Activated B cell treated with CpG ODN at 0.5 μM for 24 hours (primary cell): Measurements from ENCODE around the gene GUK1. TPM values are rescaled to one million over a fixed set of nuclear protein-coding genes. Genes with fewer than 3 reads are reported as not detected.

Experiments
- ATAC-seq: fragments of 200-7000 bp; cut with Tn5 transposase; one replicate; pipeline ENCODE4 v1.10.0; 2021; ENCODE audit warnings: low read depth, mild to moderate bottlenecking, moderate library complexity
- CTCF ChIA-PET: fragments of 350-600 bp; sonication (Branson Sonifier 250); formaldehyde crosslinking; loops from one replicate; lab custom pipeline; 2021; ENCODE audit warnings: antibody characterized with exemption; lab: Charles Lee
- POLR2A ChIA-PET: fragments of 350-600 bp; sonication (Branson Sonifier 250); formaldehyde crosslinking; loops from one replicate; lab custom pipeline; 2021; ENCODE audit warnings: antibody characterized with exemption; lab: Charles Lee
- DNase-seq: peaks from one replicate; pipeline ENCODE4 v3.0.0; 2022
- H3K27ac Mint-ChIP-seq: one replicate; pipeline ENCODE4 v1.8.0; 2020; ENCODE audit warnings: mixed read lengths
- H3K27me3 Mint-ChIP-seq: one replicate; pipeline ENCODE4 v1.8.0; 2021; ENCODE audit warnings: mixed read lengths
- H3K36me3 Mint-ChIP-seq: one replicate; pipeline ENCODE4 v1.8.0; 2021; ENCODE audit warnings: low read depth, mixed read lengths
- H3K4me1 Mint-ChIP-seq: one replicate; pipeline ENCODE4 v1.8.0; 2021; ENCODE audit warnings: mixed read lengths
- H3K4me3 Mint-ChIP-seq: one replicate; pipeline ENCODE4 v1.8.0; 2020; ENCODE audit warnings: mild to moderate bottlenecking, mixed read lengths
- H3K9me3 Mint-ChIP-seq: one replicate; pipeline ENCODE4 v1.8.0; 2020; ENCODE audit warnings: mixed read lengths
- intact Hi-C: fragments of 100-400 bp; cut with micrococcal nuclease; formaldehyde crosslinking; loops from one replicate; pipeline ENCODE4 v1.15.1; 2024
- total RNA-seq: library from RNA; stranded (reverse); gene quantifications from 2 replicates; pipeline ENCODE4 v1.2.3, GENCODE V29; 2022
- TF ChIP-seq, protein P1 (sequence below): fragments of 200-600 bp; IDR thresholded peaks from one replicate; pipeline ENCODE4 v1.8.0; 2022; ENCODE audit warnings: antibody characterized with exemption, mild to moderate bottlenecking

GUK1 gene
- total RNA-seq, 1 donor from 2014 or later = 104 TPM

DNA sequence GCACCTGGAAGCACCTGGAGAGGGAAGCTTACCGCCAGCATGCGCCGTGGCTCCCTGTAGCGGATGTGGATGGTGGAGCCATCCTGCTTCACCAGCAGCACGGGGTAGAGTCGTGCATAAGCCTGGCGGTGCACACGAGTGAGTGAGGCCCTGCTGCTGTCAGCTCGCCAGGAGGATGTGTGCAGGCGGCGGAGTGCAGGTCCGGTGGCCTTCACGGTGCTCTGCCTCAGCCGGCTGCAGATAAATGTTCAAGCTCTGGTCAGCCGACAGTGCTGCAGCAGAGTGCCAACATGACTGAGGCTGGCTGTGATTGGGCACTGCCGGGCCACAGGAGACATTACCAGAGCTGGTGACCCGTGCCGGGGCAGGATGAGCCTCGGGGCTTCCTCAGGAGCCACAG, 32.4 kb upstream of the GUK1 start:
- CTCF ChIA-PET = no interaction called here
- no peak for ATAC-seq
- intact Hi-C loops = loop anchor here (2.0 to 10.0 kb wide), 3 partner anchors 67 to 563 kb away; partner anchors contain the start of gene WNT3A
- no peak overlapping the region for H3K27ac Mint-ChIP-seq
- H3K4me3 Mint-ChIP-seq = peak overlapping the region; percentile 92
- POLR2A ChIA-PET = interaction anchor here (1.2 to 2.8 kb wide), 3 partner anchors 25 to 59 kb away, joined by 3 to 20 read pairs (median 5); partner anchors contain the start of gene ARF1
- no peaks in the 10 kb centered on the region for H3K9me3 Mint-ChIP-seq
- TF ChIP-seq, protein P1, sequence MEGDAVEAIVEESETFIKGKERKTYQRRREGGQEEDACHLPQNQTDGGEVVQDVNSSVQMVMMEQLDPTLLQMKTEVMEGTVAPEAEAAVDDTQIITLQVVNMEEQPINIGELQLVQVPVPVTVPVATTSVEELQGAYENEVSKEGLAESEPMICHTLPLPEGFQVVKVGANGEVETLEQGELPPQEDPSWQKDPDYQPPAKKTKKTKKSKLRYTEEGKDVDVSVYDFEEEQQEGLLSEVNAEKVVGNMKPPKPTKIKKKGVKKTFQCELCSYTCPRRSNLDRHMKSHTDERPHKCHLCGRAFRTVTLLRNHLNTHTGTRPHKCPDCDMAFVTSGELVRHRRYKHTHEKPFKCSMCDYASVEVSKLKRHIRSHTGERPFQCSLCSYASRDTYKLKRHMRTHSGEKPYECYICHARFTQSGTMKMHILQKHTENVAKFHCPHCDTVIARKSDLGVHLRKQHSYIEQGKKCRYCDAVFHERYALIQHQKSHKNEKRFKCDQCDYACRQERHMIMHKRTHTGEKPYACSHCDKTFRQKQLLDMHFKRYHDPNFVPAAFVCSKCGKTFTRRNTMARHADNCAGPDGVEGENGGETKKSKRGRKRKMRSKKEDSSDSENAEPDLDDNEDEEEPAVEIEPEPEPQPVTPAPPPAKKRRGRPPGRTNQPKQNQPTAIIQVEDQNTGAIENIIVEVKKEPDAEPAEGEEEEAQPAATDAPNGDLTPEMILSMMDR = no peak
- no peaks in the 10 kb centered on the region for H3K27me3 Mint-ChIP-seq
- DNase-seq = no peak
- H3K4me1 Mint-ChIP-seq = peaks cover 36% of the 10 kb centered on the region
- H3K36me3 Mint-ChIP-seq = peaks cover 25% of the 10 kb centered on the region

GRCh38 chr1:228108055-228108690, 31.9 kb upstream of the GUK1 start:
- Mint-ChIP-seq H3K9me3 (no peaks in the 10 kb centered on the region), H3K27me3 (no peaks in the 10 kb centered on the region), H3K36me3 (peaks cover 23% of the 10 kb centered on the region), H3K4me1 (peaks cover 34% of the 10 kb centered on the region), H3K4me3 (peak overlapping the region; percentile 92), H3K27ac (peak overlapping the region; percentile 61)
- TF ChIP-seq, protein P1 = no peak
- DNase-seq (no peak), ATAC-seq (no peak)
- ChIA-PET CTCF (no interaction called here), POLR2A (interaction anchor here (0.6 to 2.8 kb wide), 4 partner anchors 25 to 58 kb away, joined by 3 to 20 read pairs (median 6); partner anchors contain the start of genes ARF1 and IBA57)
- intact Hi-C loops = loop anchor here (2.0 to 10.0 kb wide), 3 partner anchors 67 to 563 kb away; partner anchors contain the start of gene WNT3A

GRCh38 chr1:228108742-228109072, 31.4 kb upstream of the GUK1 start:
- DNase-seq (no peak), ATAC-seq (no peak)
- peak overlapping the region; percentile 92 for H3K4me3 Mint-ChIP-seq
- CTCF ChIA-PET = no interaction called here
- TF ChIP-seq, protein P1 = no peak
- H3K27ac Mint-ChIP-seq = peak overlapping the region; percentile 93
- H3K27me3 Mint-ChIP-seq = no peaks in the 10 kb centered on the region
- H3K36me3 Mint-ChIP-seq = peaks cover 20% of the 10 kb centered on the region
- no peaks in the 10 kb centered on the region for H3K9me3 Mint-ChIP-seq
- H3K4me1 Mint-ChIP-seq = peaks cover 30% of the 10 kb centered on the region
- intact Hi-C loops = loop anchor here (1.0 to 10.0 kb wide), 10 partner anchors 26 to 564 kb away; partner anchors contain the start of genes ARF1, GUK1, IBA57 and RNF187
- POLR2A ChIA-PET = interaction anchor here (0.6 to 2.8 kb wide), 4 partner anchors 26 to 58 kb away, joined by 3 to 20 read pairs (median 6); partner anchors contain the start of genes ARF1 and IBA57

- ChIA-PET POLR2A (interaction anchor here (0.6 to 2.8 kb wide), 11 partner anchors 12 to 377 kb away, joined by 3 to 47 read pairs (median 7); partner anchors contain the start of genes ARF1, GUK1, IBA57 and RNF187), CTCF (interaction anchor here (0.9 kb wide), 1 partner anchor 57 kb away, joined by 3 read pairs; no protein-coding TSS in a partner anchor)
- Mint-ChIP-seq H3K4me1 (peaks cover 24% of the 10 kb centered on the region), H3K36me3 (peaks cover 20% of the 10 kb centered on the region), H3K27ac (peak within 1 kb of the TSS; percentile 93), H3K27me3 (no peaks in the 10 kb centered on the region), H3K9me3 (no peaks in the 10 kb centered on the region), H3K4me3 (peak within 1 kb of the TSS; percentile 92)
- TF ChIP-seq, protein P1 = no peak
- intact Hi-C loops = loop anchor here (1.0 to 10.0 kb wide), 10 partner anchors 27 to 565 kb away; partner anchors contain the start of genes ARF1, GUK1, IBA57 and RNF187
- ATAC-seq (peak; percentile 96), DNase-seq (peak; percentile 100)
Measured at GRCh38 chr1:228109073-228109961, 30.8 kb upstream of the GUK1 start, which contains the start of gene MRPL55. Gene MRPL55, minus strand, starts transcription at chr1:228109299. Its CDS starts 1,039 bp downstream, at chr1:228108260.
